NCI-H510A treated with DMSO at 0.1 percent for 48 hours (cell line): ENCODE results near the gene PPM1B.
"Not testable (repeated sequence)": the region's sequence is repeated elsewhere in the genome, so short reads cannot be mapped to it uniquely, and the experiment has no call there.

Source experiments
- DNase-seq: peaks from one replicate; lab custom pipeline; 2025; lab: John Stamatoyannopoulos, UW

The PPM1B gene

GRCh38 chr2:44250376-44250775, 81.7 kb downstream of the PPM1B start:
- DNase-seq, result no peak

- no peak for DNase-seq
Observed at GRCh38 chr2:44254023-44254422, 85.3 kb downstream of the PPM1B start.

DNA sequence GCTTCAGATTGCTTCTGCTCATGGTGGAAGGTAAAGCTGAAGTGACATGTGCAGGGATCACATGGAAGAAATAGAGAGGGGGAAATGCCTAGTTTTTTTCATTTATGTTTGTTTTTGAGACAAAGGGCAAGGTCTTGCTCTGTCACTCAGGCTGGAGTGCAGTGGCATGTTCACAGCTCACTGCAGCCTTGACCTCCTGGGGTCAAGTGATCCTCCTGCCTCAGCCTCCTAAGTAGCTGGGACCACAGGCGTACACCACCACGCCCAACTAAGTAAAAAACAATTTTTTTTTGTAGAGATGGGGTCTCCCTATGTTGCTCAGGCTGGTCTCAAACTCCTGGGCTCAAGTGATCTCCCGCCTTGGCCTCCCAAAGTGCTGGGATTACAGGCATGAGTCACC, 87.0 kb downstream of the PPM1B start:
- not testable (repeated sequence) for DNase-seq

GRCh38 chr2:44257802-44258201, 89.1 kb downstream of the PPM1B start:
- DNase-seq, result not testable (repeated sequence)

DNA sequence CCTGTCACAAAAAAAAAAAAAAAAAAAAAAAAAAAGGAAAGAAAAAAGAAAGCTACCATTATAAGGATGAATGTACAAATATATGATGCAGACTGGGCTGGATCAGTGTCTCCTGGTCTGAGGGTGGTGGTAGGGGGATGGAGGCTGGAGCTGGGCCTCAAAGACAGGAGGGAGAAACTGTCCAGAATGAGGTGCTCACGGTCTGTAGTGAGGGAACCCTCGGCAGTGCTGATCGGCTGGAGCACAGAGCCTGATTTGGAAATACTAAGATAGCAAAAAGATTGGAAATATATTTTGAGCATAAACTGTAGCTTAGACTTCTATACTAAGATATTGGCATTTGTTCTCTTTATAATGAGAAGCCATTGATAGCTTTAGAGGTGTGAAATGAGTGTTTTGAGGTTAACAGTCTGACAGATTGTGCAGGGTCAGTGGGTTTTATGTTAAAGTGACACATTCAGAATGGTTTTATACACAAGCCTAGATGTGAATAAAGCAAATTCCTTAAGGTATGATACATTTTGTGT, 98.7 kb downstream of the PPM1B start:
- DNase-seq, result no peak

DNA sequence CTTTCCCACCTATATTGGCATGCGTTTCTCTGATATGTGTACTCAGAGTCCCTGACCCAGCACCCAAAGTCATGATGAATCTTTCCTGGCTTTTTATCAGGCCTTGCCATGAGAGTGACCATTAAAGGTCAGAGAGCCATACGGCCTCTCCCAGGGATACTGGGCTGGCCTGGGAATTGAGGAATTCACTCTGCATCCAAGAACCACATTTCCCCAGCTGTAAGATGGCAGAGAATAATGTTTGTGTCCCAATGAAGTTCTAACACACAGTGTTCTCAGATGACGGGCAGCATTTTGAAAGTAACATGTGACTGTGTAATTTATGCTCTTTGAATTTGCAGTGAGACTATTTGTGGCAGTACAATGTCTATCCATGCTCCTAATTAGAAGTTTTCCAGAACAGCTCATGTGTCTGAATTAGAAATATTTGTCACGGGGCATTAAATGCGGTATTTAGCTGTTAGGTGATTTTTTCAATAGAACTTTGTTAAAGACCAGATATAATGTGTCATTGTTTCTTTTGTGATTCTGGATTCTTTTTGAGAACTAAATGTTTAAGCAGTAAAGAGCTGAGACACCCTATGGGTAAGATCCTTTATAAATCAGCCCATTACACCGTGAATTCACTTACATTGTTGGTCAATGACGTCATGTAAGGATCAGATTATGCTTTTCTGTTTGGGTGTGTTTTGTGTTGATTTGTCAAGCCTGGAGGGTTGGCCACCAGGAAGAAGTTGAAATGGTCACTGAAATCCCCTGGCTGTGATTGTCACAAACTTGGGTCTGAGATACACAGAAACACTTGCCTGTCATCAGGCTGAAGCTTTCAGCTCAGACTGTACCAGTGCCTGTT, 99.3 kb downstream of the PPM1B start:
- no peak for DNase-seq

- no peak for DNase-seq
Observed at GRCh38 chr2:44269831-44270230, 101.2 kb downstream of the PPM1B start.

DNA sequence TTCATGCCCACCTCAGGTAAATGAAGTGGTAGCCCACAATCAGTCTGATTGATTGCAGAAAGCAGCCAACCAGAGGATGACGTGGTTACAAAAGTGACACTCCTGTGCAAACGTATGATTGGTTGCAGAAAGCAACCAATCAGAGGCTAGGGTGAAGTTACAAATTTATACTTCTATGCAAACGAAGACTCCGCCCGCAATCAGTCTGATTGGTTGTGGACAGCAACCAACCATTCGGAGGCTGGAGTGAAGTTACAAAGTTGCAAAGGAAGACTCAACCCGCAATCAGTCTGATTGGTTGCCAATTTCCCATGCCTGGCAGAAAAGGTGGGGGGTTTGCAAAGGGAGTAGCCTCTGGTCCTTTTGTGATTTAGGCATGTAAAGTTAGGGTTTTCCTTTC, 102.6 kb downstream of the PPM1B start:
- no peak for DNase-seq

DNA sequence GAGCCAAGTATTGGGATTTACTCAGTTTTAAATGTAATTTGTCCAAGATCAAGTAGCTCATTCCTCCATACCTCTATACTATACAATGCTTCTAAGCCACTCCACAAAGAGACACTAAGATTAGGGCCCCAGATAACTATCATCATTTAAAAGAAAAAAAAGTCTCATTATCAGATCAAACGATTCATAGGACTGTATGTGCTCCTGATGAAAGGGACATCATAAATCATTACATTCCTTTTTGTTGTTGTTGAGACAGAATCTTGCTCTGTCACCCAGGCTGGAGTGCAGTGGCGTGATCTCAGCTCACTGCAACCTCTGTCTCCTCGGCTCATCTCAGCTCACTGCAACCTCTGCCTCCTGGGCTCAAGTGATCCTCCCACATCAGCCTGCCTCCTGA, 104.4 kb downstream of the PPM1B start:
- DNase-seq, result no peak

DNA sequence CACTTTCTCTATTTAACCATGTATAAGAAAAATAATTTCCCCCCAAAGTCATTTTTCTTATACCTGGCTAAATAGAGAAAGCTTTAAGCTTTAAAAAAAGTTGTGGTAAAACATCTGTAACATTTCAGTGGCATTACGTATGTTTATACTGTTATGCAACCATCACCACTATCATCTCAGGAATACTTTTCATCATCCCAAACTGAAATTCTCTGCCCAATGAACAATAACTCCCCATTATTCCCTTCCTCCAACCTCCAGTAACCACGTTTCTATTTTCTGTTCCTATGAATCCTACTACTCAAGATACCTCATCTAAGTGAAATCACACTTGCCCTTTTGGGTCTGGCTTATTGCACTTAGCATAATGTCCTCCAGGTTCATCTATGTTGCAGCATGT, 104.9 kb downstream of the PPM1B start:
- DNase-seq, result no peak

DNA sequence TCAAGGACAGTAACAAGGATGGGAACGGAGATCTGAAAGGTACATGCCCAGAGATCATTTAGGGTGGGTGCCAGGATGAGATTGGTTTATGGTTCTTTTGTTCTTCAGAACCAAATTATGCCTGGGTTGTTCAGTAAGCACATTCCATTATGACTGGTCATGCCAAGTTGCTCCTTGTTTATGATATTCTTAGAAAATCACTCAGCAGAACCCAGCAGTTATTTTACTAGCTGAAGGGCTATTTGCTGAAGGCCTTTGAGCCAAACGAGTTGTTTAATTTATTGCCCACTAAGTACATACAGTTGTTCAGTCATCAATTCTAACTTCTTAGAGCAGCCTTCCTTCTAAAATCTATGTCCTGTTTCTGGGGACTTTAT, 107.2 kb downstream of the PPM1B start:
- no peak for DNase-seq

- no peak for DNase-seq
Observed at GRCh38 chr2:44277541-44277940, 108.9 kb downstream of the PPM1B start.

GRCh38 chr2:44280869-44281268, 112.2 kb downstream of the PPM1B start:
- DNase-seq, result no peak
